GM21515 (cell line): ENCODE data around the gene VWA8.
"Not testable (repeated sequence)": the region's sequence is repeated elsewhere in the genome, so short reads cannot be mapped to it uniquely, and the experiment has no call there.

Source experiments
- ATAC-seq: cut with Tn5 transposase; IDR thresholded peaks from one replicate; pipeline ENCODE4 v1.9.1; 2021; ENCODE audit not compliant: unreplicated experiment

VWA8 gene

DNA sequence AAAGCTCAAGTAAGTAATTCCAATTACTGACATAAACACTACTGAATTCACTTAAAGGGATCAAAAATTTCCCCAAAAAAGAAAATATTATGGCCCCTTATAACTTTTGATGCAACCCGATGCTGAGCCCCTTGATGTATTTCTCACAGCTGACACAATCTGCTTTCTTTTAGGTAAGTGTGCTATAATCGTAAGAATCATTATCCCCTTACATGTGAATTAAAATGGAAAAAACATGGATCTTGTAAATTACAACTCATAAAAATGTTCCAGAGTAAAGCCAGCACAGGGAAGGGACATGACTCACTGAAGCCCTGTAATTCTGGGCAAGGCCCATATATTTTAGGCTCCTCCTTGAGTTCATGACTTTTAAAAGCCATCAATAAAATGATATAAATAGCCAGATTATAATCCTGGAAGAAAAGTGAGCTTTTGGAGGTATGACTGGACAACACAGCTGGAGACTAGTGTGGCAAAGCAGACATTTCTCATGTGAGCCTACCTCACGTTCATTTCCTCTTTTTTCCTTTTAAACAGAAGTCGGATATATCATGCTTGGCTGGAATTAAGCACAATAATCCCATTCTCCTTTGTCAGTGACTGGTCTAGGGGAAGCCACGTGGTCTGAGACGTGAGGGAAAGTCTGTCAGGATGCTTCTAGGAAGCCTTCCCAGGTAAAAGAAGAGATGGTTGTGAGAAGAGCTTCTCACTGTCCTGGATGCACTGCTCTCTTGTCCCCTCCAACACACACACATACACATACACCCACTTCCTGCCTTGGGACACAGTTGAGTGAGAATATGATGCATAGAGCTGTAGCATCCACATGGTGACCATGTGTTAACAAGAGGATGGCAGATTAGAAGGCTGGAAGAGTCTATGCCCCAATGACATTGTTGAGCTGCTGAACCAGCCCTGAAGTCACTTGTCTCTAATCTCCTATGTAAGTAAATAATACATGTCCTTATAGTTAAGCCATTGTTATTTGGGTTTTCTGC lies 338.2 kb downstream of the VWA8 start:
- no peak for ATAC-seq

DNA sequence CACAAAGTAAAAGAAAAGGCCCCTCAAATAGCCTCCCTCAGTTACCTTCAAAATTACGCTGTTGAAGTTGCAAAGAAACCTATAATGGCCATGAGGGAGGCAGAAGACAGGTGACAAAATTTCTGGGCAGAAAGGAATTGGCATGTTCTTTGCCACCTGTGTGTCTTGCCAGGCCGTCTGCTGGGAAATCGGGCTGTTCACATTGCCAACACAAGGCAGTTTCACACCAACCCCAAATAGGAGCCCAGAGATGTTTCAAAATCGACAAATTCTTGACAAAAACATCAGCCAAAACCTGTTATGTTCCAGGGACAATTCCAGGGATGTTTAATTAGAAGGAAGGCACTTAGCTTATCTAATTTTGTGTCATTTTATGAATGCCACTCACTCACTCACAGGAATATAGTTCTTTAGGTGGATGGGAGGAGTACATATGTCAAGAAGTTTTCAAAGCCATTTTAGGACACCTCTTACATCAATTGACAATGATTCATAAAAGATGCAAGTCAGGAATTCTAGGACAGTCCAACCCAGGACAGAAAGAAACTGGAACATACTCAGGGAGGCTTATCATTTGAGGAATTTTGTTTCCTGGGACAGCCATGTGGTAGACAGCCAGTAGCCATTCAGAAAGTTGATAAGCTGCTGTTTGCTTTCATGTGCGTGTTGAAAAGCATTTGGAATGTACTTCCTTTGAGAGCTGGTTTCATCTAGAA lies 339.0 kb downstream of the VWA8 start:
- no peak for ATAC-seq

DNA sequence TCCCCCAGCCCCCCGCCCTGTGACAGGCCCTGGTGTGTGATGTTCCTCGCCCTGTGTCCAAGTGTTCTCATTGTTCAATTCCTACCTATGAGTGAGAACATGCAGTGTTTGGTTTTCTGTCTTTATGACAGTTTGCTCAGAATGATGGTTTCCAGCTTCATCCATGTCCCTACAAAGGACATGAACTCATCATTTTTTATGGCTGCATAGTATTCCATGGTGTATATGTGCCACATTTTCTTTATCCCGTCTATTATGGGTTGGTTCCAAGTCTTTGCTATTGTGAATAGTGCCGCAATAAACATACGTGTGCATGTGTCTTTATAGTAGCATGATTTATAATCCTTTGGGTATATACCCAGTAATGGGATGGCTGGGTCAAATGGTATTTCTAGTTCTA lies 343.3 kb downstream of the VWA8 start:
- ATAC-seq, result not testable (repeated sequence)

DNA sequence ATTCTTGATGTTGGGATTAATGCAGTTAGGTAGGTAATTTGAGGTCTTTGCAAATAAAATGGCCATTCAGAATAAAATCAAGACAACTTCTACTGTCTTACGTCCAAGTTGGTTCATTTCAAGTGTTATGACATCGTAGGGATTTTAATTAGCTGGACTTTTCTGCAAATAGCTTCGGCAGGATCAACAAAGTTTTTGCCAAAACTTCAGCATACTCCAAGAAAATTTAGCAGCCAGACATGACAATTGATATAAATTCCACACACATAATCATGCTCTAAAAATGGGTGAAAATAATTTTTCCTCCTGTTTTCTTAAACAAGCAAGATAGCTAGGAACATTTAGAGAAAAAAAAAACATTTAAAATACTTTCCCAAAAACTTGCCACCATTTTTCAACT lies 344.8 kb downstream of the VWA8 start:
- no peak for ATAC-seq

GRCh38 chr13:41615528-41615855 lies 345.4 kb downstream of the VWA8 start:
- no peak for ATAC-seq

- ATAC-seq, result no peak
Observed at GRCh38 chr13:41614671-41615527, 346.0 kb downstream of the VWA8 start.

- ATAC-seq, result no peak
Observed at GRCh38 chr13:41613984-41614661, 346.8 kb downstream of the VWA8 start.

DNA sequence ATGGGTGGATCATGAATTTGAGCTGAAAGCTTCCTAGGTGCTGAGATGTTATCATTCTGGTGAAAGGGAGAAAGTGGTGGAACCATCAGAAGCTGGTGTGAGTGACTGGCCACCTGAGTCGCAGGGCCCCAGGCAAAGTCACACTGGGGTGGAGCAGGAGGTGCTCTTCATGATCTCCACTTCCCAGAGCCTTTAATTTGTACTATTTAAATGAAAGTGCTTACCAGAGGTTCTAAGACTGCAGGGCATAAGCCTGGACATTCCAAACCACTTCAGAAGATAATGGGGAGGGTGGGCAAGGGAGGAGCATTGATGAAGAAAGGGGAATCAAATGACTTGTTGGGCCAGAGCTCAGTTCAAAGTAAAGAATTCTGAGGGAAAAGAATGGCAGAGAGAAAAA lies 347.4 kb downstream of the VWA8 start:
- no peak for ATAC-seq

- ATAC-seq, result no peak
Observed at GRCh38 chr13:41611385-41611784, 349.5 kb downstream of the VWA8 start.

DNA sequence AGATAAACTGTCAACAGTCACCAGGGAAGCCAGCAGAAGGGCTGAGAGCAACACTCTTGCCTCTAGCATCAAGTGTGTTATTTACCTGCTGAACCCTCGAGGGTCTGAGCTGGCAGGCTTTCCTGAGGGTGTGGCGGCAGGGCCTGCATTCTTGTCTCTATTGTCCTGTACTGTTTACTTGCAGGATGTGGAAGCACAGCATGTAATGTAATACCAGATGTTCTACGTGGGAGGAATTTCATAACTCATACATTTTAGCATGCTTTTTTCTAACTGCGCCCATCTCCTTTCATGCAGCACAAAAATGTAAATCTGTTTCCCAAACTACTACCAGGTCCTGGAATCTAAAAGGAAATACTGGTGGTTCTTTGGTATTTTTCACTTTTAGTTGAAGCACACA lies 350.5 kb downstream of the VWA8 start:
- no peak for ATAC-seq

- no peak for ATAC-seq
Observed at GRCh38 chr13:41609828-41610227, 351.1 kb downstream of the VWA8 start.

DNA sequence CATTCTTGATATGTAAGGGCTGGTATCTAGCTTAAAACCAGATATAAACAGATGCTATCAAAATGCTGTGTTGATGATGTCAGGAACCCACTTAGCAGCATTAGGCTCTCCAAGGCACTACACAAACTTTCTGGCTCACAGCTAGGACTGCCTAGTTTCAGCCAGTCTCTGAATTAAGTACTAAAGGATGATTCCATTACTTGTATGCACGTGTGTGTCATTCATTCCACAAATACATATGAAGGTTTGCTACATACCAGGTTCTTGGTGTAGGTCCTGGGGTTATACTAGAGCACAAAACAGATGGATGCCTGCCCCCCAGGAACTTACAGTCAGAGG lies 352.1 kb downstream of the VWA8 start:
- no peak for ATAC-seq

DNA sequence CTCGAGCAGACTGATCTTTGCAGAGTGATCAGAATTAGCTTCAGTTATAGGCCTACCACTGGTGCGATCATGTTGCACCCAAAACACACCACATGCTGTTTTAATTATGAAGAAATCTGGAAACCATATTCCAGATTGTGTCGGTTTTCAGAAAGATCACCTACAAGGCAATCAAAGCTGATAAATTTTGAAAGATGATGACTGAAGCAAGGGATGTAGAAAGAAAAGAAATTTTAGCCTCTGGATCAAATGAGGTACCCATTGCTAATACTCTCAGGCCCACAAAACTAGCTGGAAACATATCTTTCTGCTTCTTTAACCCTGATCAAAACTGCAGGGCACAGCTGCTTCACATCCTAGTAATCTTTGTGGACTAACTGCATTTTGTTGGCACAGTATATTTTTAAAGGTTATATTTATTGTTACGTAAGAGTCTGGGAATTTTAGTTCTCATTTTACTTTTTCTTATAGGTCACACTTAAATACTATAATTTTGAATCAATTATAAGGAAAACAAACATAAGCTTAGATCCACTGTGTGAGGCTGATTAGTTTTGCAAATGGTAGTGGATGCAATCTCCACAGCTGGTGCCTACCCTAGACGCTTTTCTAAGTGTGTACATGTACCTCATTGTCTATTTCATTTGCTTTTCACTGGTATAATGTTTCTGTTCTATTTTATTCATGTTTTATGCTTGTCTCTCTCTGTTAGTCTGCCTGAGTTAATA lies 352.6 kb downstream of the VWA8 start:
- no peak for ATAC-seq

DNA sequence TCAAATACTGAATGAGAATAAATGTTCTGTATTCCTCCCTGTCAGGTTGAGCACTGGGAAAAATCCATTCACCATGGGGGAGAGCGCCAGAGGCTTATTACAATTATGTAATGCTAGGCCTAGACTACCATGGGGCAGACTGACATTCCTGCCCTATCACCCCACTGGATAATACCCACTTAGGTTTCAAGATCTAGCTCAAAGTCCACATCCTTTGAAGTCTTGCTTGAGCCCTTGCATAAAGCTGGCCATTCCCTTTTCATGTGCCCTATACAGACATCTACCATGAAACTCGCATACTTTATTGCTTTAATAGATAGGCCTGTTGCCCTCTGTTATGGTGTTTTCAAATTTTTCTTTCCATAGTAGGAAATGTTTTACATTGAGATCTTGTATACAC lies 354.3 kb downstream of the VWA8 start:
- ATAC-seq, result no peak

GRCh38 chr13:41605319-41606285 lies 355.3 kb downstream of the VWA8 start:
- no peak for ATAC-seq

GRCh38 chr13:41603917-41604316 lies 357.0 kb downstream of the VWA8 start:
- ATAC-seq, result no peak

DNA sequence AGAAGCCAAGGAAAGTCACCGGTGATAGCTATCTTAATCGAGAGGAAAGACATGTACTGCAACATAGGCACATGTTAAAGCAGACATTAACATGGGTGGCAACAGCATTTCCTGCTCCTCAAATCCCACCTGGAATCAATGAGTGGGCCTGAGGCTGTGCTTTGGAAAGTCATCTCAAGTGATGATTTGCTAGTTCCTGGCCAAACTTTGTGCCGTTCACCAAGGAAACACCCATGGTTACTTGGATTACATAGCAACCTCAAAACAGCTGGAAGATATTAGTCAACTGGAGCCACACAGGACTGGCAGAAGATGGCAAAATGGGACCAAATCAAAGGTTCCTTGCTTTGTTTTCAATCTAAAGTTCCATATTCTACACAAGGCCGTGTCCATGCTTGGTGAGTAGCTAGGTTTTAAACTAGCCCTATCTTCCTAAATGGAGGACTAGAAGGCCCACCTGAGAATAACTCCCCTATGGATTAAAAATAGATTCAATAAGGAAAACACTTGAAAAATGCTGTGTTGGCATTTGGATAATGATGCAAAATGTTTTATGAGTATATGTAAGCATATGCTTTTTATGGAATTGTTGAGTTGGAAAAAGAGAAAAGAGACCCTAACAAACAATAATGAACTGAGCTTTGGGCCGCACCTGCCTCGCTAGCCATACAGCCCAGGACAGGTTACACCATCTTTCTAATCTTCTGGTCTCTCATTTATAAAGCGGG lies 359.0 kb downstream of the VWA8 start:
- no peak for ATAC-seq

- no peak for ATAC-seq
Observed at GRCh38 chr13:41599619-41600018, 361.3 kb downstream of the VWA8 start.
